Loucy (cell line): ENCODE data around the gene EIF3K.

ENCODE experiments used
- CTCF ChIP-seq: fragments of 200-600 bp; sonication (generic); conservative IDR thresholded peaks from 2 replicates; pipeline ENCODE4 v1.5.1; 2014; ENCODE audit warnings: mild to moderate bottlenecking, antibody characterized with exemption, low read length
- EZH2phosphoT487 ChIP-seq: fragments of 200-600 bp; IDR thresholded peaks from 2 replicates; pipeline ENCODE4 v1.6.1; 2018; ENCODE audit warnings: antibody characterized with exemption, mild to moderate bottlenecking, moderate library complexity, borderline replicate concordance

DNA sequence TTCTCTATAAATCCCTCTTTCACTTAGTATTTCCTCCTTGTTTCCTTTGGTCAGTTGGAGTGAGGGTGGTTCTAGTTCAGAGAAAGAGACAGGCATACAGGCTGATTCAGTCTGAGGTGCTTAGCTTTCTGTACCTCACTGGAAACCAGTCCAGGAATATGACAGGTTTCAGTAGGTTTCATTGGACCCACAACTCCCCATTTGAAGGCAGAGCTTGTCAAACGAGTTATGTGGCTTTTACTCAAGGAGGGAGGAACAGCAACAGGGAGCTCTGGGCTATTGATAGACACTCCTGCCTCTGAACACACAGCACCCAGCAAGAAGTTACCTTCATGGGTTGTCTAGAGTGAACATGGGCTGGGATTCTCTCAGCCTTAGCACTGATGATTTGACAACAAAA is 43.0 kb downstream of the EIF3K start:
- TF ChIP-seq CTCF = no peak
- TF ChIP-seq EZH2phosphoT487 = no peak
